Psoas muscle (tissue), 8 donors: Measurements from ENCODE around the gene MPV17L2. TPM values are rescaled to one million over a fixed set of nuclear protein-coding genes. Genes with fewer than 3 reads are reported as not detected.

Source experiments
- ATAC-seq, 4 donors: fragments of 200-7000 bp; cut with Tn5 transposase; one replicate each; pipeline ENCODE4 v1.9.1; 2020; ENCODE audit warnings: moderate library complexity in 3 of 4, mild to moderate bottlenecking in 2 of 4
- DNase-seq, 2 donors: peaks; one replicate each; pipeline ENCODE4 v3.0.0-alpha.2; 2020
- H3K27ac ChIP-seq: fragments of 200-600 bp; one replicate; pipeline ENCODE4 v1.8.0; 2022
- H3K27me3 ChIP-seq, 3 donors: fragments of 200-600 bp in 1 of 3; one replicate each; pipeline versions ENCODE4 v1.6.1 to v1.8.0; 2013 to 2022; ENCODE audit warnings: low read length in 2 of 3, mild to moderate bottlenecking in 2 of 3, moderate library complexity in 1 of 3; ENCODE audit not compliant: insufficient read depth in 3 of 3
- H3K36me3 ChIP-seq, 2 donors: fragments of 200-600 bp in 1 of 2; one replicate each; pipeline versions ENCODE4 v1.6.1 to v1.8.0; 2013 to 2022; ENCODE audit warnings: low read depth in 1 of 2, mild to moderate bottlenecking in 1 of 2, moderate library complexity in 1 of 2; ENCODE audit not compliant: insufficient read depth in 1 of 2
- H3K4me1 ChIP-seq: fragments of 200-600 bp; one replicate; pipeline ENCODE4 v1.8.0; 2022
- H3K4me3 ChIP-seq: fragments of 200-600 bp; one replicate; pipeline ENCODE4 v1.8.0; 2022; ENCODE audit warnings: mild to moderate bottlenecking
- H3K9me3 ChIP-seq: fragments of 200-600 bp; one replicate; pipeline ENCODE4 v1.8.0; 2022
- CTCF ChIP-seq: fragments of 200-600 bp; IDR thresholded peaks from one replicate; pipeline ENCODE4 v1.8.0; 2022; ENCODE audit warnings: antibody characterized with exemption
- WGBS, 3 donors: extraction: QIAGEN DNeasy Blood & Tissue Kit; methylation state at CpG; one replicate each; pipeline versions ENCODE4 v1.1.6 to v1.1.7; 2013; 5-methylcytosine and 5-hydroxymethylcytosine counted together
- intact Hi-C, 2 donors: fragments of 100-400 bp; cut with DNase I; formaldehyde crosslinking; loops; one replicate each; pipeline versions ENCODE4 v1.11.0 to v1.14.2; 2022
- polyA plus RNA-seq, 3 donors: library from polyadenylated mRNA; stranded (reverse); fragments of 200-250 nt; gene quantifications; one replicate each; pipeline ENCODE4 v1.2.3, GENCODE V29; 2013
- total RNA-seq, 4 donors: library from RNA; stranded (reverse); fragmentation: NEBNext Ultra II Directional in 2 of 4; extraction: Animal tissue kit (Norgen Biotek cat#: 25700) in 2 of 4; gene quantifications; one replicate each; pipeline versions ENCODE4 v1.2.1 to v1.2.4, GENCODE V29; 2021 to 2023
- donor health status: healthy with polysubstance abuse.
- donor health status: DM: no; HTN: no; CAD: no; lungs with moderate emphysema.
- donor health status: Bipolar disorder and iron deficiency.
- donor health status: healthy.
- donor health status: DM: yes; HTN: yes; CAD: no.
- donor health status: DM: no; HTN: no; CAD: no.
- donor health status: DM: no; HTN: no; CAD: no.
- donor health status: DM: yes; HTN: yes; CAD: no.

The MPV17L2 gene
- total and polyA plus RNA-seq, 7 donors = 5.9 to 23.3 (median 12.7) TPM

GRCh38 chr19:18216789-18217188 is 23.8 kb downstream of the MPV17L2 start:
- Histone ChIP-seq H3K9me3 (no peaks in the 10 kb centered on the region), H3K4me1 (no peaks in the 10 kb centered on the region), H3K36me3 (no peaks in the 10 kb centered on the region), H3K27ac (no peak overlapping the region), H3K27me3 (peaks cover 0 to 3% (median 0%) of the 10 kb centered on the region in 3 donors), H3K4me3 (no peak overlapping the region)
- ATAC-seq = no peak
- WGBS, 3 donors = 91 to 96% (median 96%) methylated on average over 8 of the region's 8 CpGs
- intact Hi-C loops = no loop called here
- no peak for DNase-seq
- no peak for TF ChIP-seq CTCF

GRCh38 chr19:18218159-18218558 is 25.1 kb downstream of the MPV17L2 start:
- no peak overlapping the region for H3K4me3 ChIP-seq
- WGBS, 3 donors = 82 to 89% (median 82%) methylated on average over 17 of the region's 17 CpGs
- intact Hi-C loops = no loop called here
- no peak for TF ChIP-seq CTCF
- no peaks in the 10 kb centered on the region for H3K4me1 ChIP-seq
- no peaks in the 10 kb centered on the region for H3K9me3 ChIP-seq
- no peak for ATAC-seq
- no peak overlapping the region for H3K27ac ChIP-seq
- no peak for DNase-seq
- peaks cover 0 to 3% (median 0%) of the 10 kb centered on the region in 3 donors for H3K27me3 ChIP-seq
- H3K36me3 ChIP-seq = no peaks in the 10 kb centered on the region

DNA sequence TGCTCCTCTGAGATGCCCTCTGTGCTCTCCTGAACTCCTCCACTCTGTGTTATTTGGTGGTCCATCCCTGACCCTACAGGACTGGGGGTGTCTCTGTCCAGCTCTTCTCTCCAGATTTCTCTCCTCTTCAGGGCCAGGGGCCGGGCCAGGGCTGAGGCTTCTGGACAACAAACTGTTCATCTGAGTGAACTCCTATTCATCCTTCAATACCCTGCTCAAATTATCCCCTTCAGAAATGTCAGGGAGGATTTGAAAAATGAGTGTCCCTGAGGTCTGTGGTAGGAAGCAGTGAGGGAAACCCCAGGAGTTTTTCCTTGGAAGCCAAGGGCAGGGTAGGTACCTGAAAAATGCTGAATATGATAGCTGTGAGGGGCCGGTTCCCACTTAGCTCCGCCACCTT is 25.6 kb downstream of the MPV17L2 start:
- Histone ChIP-seq H3K27ac (no peak overlapping the region), H3K36me3 (no peaks in the 10 kb centered on the region), H3K27me3 (peaks cover 0 to 3% (median 0%) of the 10 kb centered on the region in 3 donors), H3K4me1 (no peaks in the 10 kb centered on the region), H3K4me3 (no peak overlapping the region), H3K9me3 (no peaks in the 10 kb centered on the region)
- DNase-seq (no peak), ATAC-seq (no peak)
- WGBS, 3 donors = 87 to 97% (median 89%) methylated on average over 3 of the region's 3 CpGs
- intact Hi-C loops = no loop called here
- no peak for TF ChIP-seq CTCF

DNA sequence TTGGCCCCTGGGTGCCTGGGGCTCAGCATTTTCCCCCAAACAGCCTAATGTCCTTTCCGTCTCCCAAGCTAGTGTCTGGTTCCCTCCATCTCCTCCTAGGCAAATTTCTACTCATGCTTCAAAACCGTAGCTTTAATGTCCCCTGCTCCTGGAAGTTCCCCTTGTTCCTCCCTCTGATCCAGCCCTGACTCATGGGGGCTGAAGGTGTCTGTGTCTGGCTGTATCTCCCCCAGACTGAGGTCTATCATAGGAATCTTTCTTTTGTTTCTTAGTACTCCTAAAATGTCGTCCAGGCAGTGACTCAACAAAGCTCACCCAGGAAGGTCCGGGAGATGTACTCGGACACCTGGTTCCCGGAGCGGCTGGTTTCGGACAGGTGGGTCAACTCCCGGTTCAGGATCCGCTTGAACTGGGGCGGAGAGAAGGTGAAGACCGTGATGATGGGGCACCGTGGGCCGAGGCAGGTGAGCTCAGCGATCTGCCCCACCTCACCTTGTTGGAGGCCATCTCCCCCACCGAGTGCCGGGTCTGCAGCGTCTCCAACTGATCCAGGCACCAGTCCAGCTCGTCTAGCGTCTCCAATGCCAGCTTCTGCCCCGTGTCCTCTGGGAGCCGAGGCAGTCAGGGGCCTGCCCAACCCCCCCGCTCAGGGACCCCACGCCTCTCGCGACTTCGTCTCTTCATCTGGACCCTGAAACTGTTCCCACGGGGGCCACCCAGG is 27.1 kb downstream of the MPV17L2 start:
- TF ChIP-seq CTCF = no peak
- intact Hi-C loops = loop anchor here in 1 of 2 donors (5.0 to 10.0 kb wide), 2 partner anchors 68 to 195 kb away; partner anchors contain the start of genes PIK3R2 and SSBP4
- Histone ChIP-seq H3K27ac (no peak overlapping the region), H3K4me1 (peaks cover 5% of the 10 kb centered on the region), H3K4me3 (no peak overlapping the region), H3K27me3 (peaks cover 0 to 3% (median 0%) of the 10 kb centered on the region in 3 donors), H3K9me3 (no peaks in the 10 kb centered on the region), H3K36me3 (no peaks in the 10 kb centered on the region)
- 59 to 61% (median 61%) methylated on average over 28 of the region's 28 CpGs for WGBS, 3 donors
- ATAC-seq (no peak), DNase-seq (no peak)
